CD14-positive monocyte (primary cell): ENCODE measurements around the gene TXNL4A. TPM values are rescaled to one million over a fixed set of nuclear protein-coding genes. Genes with fewer than 3 reads are reported as not detected.

Experiments used
- DNase-seq, 3 donors: peaks; one replicate each; pipeline ENCODE4 v3.0.0-alpha.2; 2011 to 2022
- H2AFZ ChIP-seq: 2 replicates; pipeline ENCODE4 v1.6.0; 2012; ENCODE audit warnings: mild to moderate bottlenecking, low read depth, low read length, inconsistent platforms; ENCODE audit not compliant: insufficient read depth, poor library complexity, severe bottlenecking
- H3K27ac ChIP-seq, 2 donors: 1 replicate in 1 of 2; 2 replicates in 1 of 2; pipeline ENCODE4 v1.5.1; 2012 to 2013; ENCODE audit warnings: low read length in 2 of 2, control low read depth in 1 of 2, inconsistent platforms in 1 of 2, low read depth in 1 of 2, mild to moderate bottlenecking in 1 of 2
- H3K27me3 ChIP-seq, 2 donors: one replicate each; pipeline versions ENCODE4 v1.6.0 to v1.6.1; 2011 to 2013; ENCODE audit warnings: low read length in 2 of 2; ENCODE audit not compliant: control insufficient read depth in 2 of 2, insufficient read depth in 2 of 2
- H3K36me3 ChIP-seq, 2 donors: replicated peaks in 1 of 2; 1 replicate in 1 of 2; 2 replicates in 1 of 2; pipeline versions ENCODE4 v1.5.1 to v1.6.1; 2012 to 2013; ENCODE audit warnings: low read length in 2 of 2, control low read depth in 1 of 2, inconsistent platforms in 1 of 2, mild to moderate bottlenecking in 1 of 2; ENCODE audit not compliant: insufficient read depth in 2 of 2, control insufficient read depth in 1 of 2
- H3K4me1 ChIP-seq, 2 donors: 1 replicate in 1 of 2; 2 replicates in 1 of 2; pipeline versions ENCODE4 v1.5.1 to v1.6.1; 2012 to 2013; ENCODE audit warnings: low read length in 2 of 2, control low read depth in 1 of 2, inconsistent platforms in 1 of 2, mild to moderate bottlenecking in 1 of 2, moderate library complexity in 1 of 2; ENCODE audit not compliant: insufficient read depth in 2 of 2, control insufficient read depth in 1 of 2
- H3K4me2 ChIP-seq: replicated peaks from 2 replicates; pipeline ENCODE3; 2012; ENCODE audit warnings: low read length, moderate library complexity, mild to moderate bottlenecking; ENCODE audit not compliant: poor library complexity, severe bottlenecking; ENCODE audit errors: extremely low read depth
- H3K4me3 ChIP-seq, 3 experiments: fragments of 200-600 bp in 1 of 3; sonication (generic) in 1 of 3; replicated peaks in 1 of 3; 1 replicate in 2 of 3; 2 replicates in 1 of 3; pipeline ENCODE4 v1.5.1; 2011 to 2013; ENCODE audit warnings: low read length in 3 of 3, mild to moderate bottlenecking in 3 of 3, control low read depth in 2 of 3, low read depth in 2 of 3, inconsistent platforms in 1 of 3, moderate library complexity in 1 of 3
- H3K79me2 ChIP-seq: 2 replicates; pipeline ENCODE4 v1.6.0; 2012; ENCODE audit warnings: mild to moderate bottlenecking, control low read depth, inconsistent platforms, low read length, moderate library complexity; ENCODE audit not compliant: insufficient read depth
- H3K9ac ChIP-seq: 2 replicates; pipeline ENCODE4 v1.6.0; 2017; ENCODE audit warnings: low read length, mild to moderate bottlenecking; ENCODE audit not compliant: insufficient read depth, poor library complexity, severe bottlenecking
- H3K9me3 ChIP-seq, 2 donors: replicated peaks in 1 of 2; 1 replicate in 1 of 2; 2 replicates in 1 of 2; pipeline versions ENCODE4 v1.5.1 to v1.6.1; 2012 to 2013; ENCODE audit warnings: low read length in 2 of 2, control low read depth in 1 of 2; ENCODE audit not compliant: control insufficient read depth in 1 of 2, insufficient read depth in 1 of 2
- H4K20me1 ChIP-seq: 2 replicates; pipeline ENCODE4 v1.6.0; 2012; ENCODE audit warnings: mild to moderate bottlenecking, low read length, control low read depth, moderate library complexity; ENCODE audit not compliant: insufficient read depth
- H3K27ac Mint-ChIP-seq, 7 donors: one replicate each; pipeline ENCODE4 v1.8.0; 2020; ENCODE audit warnings: mild to moderate bottlenecking in 7 of 7, mixed read lengths in 7 of 7, moderate library complexity in 6 of 7, inconsistent platforms in 2 of 7
- H3K27me3 Mint-ChIP-seq, 3 donors: one replicate each; pipeline ENCODE4 v1.8.0; 2021 to 2022; ENCODE audit warnings: low read depth in 3 of 3, mild to moderate bottlenecking in 3 of 3, mixed read lengths in 3 of 3, moderate library complexity in 3 of 3, inconsistent platforms in 1 of 3
- H3K36me3 Mint-ChIP-seq, 2 donors: one replicate each; pipeline ENCODE4 v1.8.0; 2020; ENCODE audit warnings: mixed read lengths in 2 of 2, inconsistent platforms in 1 of 2, mild to moderate bottlenecking in 1 of 2
- H3K4me1 Mint-ChIP-seq: one replicate; pipeline ENCODE4 v1.8.0; 2020; ENCODE audit warnings: mild to moderate bottlenecking, mixed read lengths
- H3K4me3 Mint-ChIP-seq, 2 donors: one replicate each; pipeline ENCODE4 v1.8.0; 2020; ENCODE audit warnings: mild to moderate bottlenecking in 2 of 2, mixed read lengths in 2 of 2, moderate library complexity in 1 of 2
- H3K9me3 Mint-ChIP-seq, 7 donors: one replicate each; pipeline ENCODE4 v1.8.0; 2020 to 2022; ENCODE audit warnings: mixed read lengths in 7 of 7, mild to moderate bottlenecking in 6 of 7, moderate library complexity in 6 of 7, inconsistent platforms in 2 of 7
- WGBS: methylation state at CpG from one replicate; pipeline ENCODE4 v1.1.5; 2013; ENCODE audit warnings: missing lambda C conversion rate; ENCODE audit not compliant: insufficient coverage; 5-methylcytosine and 5-hydroxymethylcytosine counted together
- intact Hi-C, 2 donors: fragments of 100-400 bp; cut with micrococcal nuclease; formaldehyde crosslinking; loops; one replicate each; pipeline versions ENCODE4 v1.15.0 to v1.15.1; 2023
- polyA plus RNA-seq, 3 donors: library from polyadenylated mRNA; depleted of rRNA in 1 of 3; unstranded in 2 of 3; stranded (reverse) in 1 of 3; fragments of 300-500 nt in 2 of 3; fragments of >200 nt in 1 of 3; fragmentation: Illumina TruSeq in 2 of 3; gene quantifications; 1 replicate in 2 of 3; 2 replicates in 1 of 3; pipeline ENCODE4 v1.2.3, GENCODE V29; 2012 to 2021
- TF ChIP-seq, protein P1 (sequence below): fragments of 200-600 bp; IDR thresholded peaks from one replicate; pipeline ENCODE4 v1.8.0; 2022; ENCODE audit warnings: antibody characterized with exemption, mild to moderate bottlenecking

Gene TXNL4A
- polyA plus RNA-seq, 3 donors = 34.5 to 192 (median 150) TPM

DNA sequence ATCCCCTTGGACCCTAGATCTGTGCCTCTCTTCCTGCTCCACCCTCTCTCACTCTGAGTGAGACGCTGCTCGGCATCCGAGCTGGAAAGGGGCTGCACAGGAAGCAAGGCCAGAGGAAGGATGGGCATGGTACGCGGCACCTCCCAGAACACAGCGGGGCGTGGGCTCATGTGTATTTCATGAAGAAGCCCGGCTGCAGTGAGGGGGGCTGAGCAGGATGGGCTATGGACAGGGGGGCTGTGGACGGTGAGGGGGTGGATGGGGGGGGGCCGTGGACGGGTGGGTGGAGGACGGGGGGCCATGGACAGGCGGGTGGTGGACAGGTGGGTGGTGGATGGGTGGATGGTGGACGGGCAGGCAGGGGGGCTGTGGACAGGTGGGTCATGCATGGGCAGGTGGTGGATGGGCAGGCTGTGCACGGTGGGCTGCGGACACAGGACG, 65.4 kb downstream of the TXNL4A start:
- Mint-ChIP-seq H3K27me3 (peaks cover 0 to 1% (median 0%) of the 10 kb centered on the region in 3 donors), H3K27ac (peak overlapping the region in 1 of 7 donors; percentile 40), H3K4me3 (no peak overlapping the region), H3K36me3 (peaks cover 62 to 77% of the 10 kb centered on the region in 2 donors), H3K9me3 (peaks cover 39 to 55% (median 50%) of the 10 kb centered on the region in 7 donors), H3K4me1 (no peaks in the 10 kb centered on the region)
- Histone ChIP-seq H3K4me2 (no peak overlapping the region), H3K9ac (no peak overlapping the region), H3K4me1 (no peaks in the 10 kb centered on the region), H4K20me1 (peaks cover 46% of the 10 kb centered on the region), H2AFZ (no peak overlapping the region), H3K9me3 (peaks cover 40 to 64% of the 10 kb centered on the region in 2 donors), H3K27me3 (no peaks in the 10 kb centered on the region), H3K36me3 (peaks cover 48 to 76% of the 10 kb centered on the region in 2 donors), H3K79me2 (peaks cover 50% of the 10 kb centered on the region), H3K27ac (no peak overlapping the region), H3K4me3 (no peak overlapping the region)
- intact Hi-C loops = no loop called here
- TF ChIP-seq, protein P1, sequence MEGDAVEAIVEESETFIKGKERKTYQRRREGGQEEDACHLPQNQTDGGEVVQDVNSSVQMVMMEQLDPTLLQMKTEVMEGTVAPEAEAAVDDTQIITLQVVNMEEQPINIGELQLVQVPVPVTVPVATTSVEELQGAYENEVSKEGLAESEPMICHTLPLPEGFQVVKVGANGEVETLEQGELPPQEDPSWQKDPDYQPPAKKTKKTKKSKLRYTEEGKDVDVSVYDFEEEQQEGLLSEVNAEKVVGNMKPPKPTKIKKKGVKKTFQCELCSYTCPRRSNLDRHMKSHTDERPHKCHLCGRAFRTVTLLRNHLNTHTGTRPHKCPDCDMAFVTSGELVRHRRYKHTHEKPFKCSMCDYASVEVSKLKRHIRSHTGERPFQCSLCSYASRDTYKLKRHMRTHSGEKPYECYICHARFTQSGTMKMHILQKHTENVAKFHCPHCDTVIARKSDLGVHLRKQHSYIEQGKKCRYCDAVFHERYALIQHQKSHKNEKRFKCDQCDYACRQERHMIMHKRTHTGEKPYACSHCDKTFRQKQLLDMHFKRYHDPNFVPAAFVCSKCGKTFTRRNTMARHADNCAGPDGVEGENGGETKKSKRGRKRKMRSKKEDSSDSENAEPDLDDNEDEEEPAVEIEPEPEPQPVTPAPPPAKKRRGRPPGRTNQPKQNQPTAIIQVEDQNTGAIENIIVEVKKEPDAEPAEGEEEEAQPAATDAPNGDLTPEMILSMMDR = no peak
- DNase-seq = no peak
- WGBS = 100% methylated on average over 2 of the region's 17 CpGs

DNA sequence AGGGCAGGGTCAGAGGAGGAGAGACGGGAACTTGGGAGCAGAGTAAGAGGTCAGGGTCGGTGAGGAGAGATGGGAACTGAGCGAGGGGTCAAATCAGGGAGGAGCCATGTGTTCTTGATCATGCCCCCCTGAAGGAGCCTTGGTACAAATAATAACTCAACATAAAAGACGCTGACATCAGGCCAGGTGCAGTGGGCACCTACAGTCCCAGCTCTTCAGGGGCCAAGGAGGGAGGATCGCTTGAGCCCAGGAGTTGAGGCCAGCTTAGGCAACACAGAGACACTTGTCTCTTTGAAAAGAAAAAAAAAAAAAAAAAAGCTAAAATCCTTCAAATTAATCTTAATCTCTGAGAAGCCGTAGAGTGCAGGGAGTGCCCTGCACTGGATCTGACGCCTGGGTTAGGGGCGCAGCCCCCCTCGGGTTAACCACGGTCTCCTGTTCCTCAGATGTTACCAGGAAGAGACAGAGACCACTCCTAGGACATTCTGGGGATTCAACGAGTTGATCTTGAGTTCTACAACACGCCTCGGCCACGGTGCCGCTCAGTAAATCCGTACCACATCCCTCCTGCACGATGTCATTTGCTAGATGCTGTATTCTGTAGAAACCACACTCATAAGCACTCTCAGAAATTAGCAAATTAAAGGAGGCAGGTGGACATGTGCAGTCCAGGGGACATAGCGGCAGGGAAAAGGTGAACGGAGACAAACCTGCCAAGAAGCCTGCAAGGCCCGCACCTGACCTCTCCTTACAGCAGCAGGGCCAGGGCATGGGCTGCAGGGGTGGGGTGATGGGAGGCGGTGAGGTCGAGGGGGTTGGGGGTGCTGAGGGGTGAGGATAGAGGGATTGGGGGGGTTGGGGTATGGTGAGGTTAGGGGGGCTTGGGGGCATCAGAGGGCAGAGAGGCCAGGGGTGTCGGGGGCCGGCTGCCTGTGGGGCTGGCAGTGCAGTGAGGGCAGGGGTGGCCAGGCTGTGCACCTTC, 66.1 kb downstream of the TXNL4A start:
- Mint-ChIP-seq H3K36me3 (peaks cover 62 to 77% of the 10 kb centered on the region in 2 donors), H3K27ac (peak overlapping the region in 1 of 7 donors; percentile 41), H3K9me3 (peaks cover 45 to 60% (median 51%) of the 10 kb centered on the region in 7 donors), H3K4me3 (no peak overlapping the region), H3K27me3 (peaks cover 0 to 1% (median 0%) of the 10 kb centered on the region in 3 donors), H3K4me1 (no peaks in the 10 kb centered on the region)
- Histone ChIP-seq H3K9me3 (peaks cover 42 to 64% of the 10 kb centered on the region in 2 donors), H4K20me1 (peaks cover 39% of the 10 kb centered on the region), H3K4me1 (no peaks in the 10 kb centered on the region), H3K36me3 (peaks cover 46 to 76% of the 10 kb centered on the region in 2 donors), H2AFZ (no peak overlapping the region), H3K4me2 (no peak overlapping the region), H3K27me3 (no peaks in the 10 kb centered on the region), H3K27ac (no peak overlapping the region), H3K4me3 (no peak overlapping the region), H3K9ac (no peak overlapping the region), H3K79me2 (peaks cover 44% of the 10 kb centered on the region)
- 95% methylated on average over 12 of the region's 24 CpGs for WGBS
- TF ChIP-seq, protein P1 = no peak
- intact Hi-C loops = no loop called here
- DNase-seq = no peak

Other genes with a start within 250 kb of the TXNL4A start
- gene KCNG2, start 190.6 kb downstream of the TXNL4A start, polyA plus RNA-seq = under 1 TPM in 1 of 3 donors, not detected in 2; 0.04 TPM
- 10 to 100 TPM; 26.8 to 42.6 (median 33.8) TPM for gene SLC66A2, start 36.9 kb downstream of the TXNL4A start, polyA plus RNA-seq
- gene HSBP1L1, start 23.9 kb downstream of the TXNL4A start, polyA plus RNA-seq = 10 to 100 TPM in 2 of 3 donors, 1 to 10 TPM in 1; 2.5 to 13.2 (median 10.8) TPM
- 10 to 100 TPM in 1 of 3 donors, 1 to 10 TPM in 2; 4.0 to 14.7 (median 5.7) TPM for gene RBFA, start 45.9 kb upstream of the TXNL4A start, polyA plus RNA-seq
- 1 to 10 TPM; 3.0 to 5.6 (median 3.6) TPM for gene ADNP2, start 120.7 kb upstream of the TXNL4A start, polyA plus RNA-seq